GM12878 (cell line): ENCODE results near the gene JADE3. TPM values are rescaled to one million over a fixed set of nuclear protein-coding genes. Genes with fewer than 3 reads are reported as not detected.

Experiments used
- ATAC-seq: fragments of 200-7000 bp; cut with Tn5 transposase; 3 replicates; pipeline ENCODE4 v1.9.1; 2020; ENCODE audit warnings: mild to moderate bottlenecking, moderate library complexity
- BruUV-seq: library from RNA; stranded (reverse); fragments of 400-500 nt; replicated peaks from 2 replicates; lab custom pipeline; 2021; lab: Mats Ljungman, UMichigan
- CTCF ChIA-PET: fragments of 300-600 bp; sonication (Branson Sonifier 250); formaldehyde crosslinking; extraction: SDS; loops from one replicate; lab custom pipeline; 2021; ENCODE audit warnings: inconsistent platforms; lab: Yijun Ruan, JAX
- POLR2A ChIA-PET: fragments of 350-600 bp; formaldehyde crosslinking; extraction: SDS; loops from one replicate; lab custom pipeline; 2021; ENCODE audit warnings: inconsistent platforms; lab: Charles Lee
- RAD21 ChIA-PET: fragments of 300-600 bp; sonication (Branson Sonifier 250); formaldehyde crosslinking; loops from one replicate; lab custom pipeline; 2023; ENCODE audit warnings: antibody characterized with exemption; ENCODE audit not compliant: unreplicated experiment; lab: Charles Lee
- SMC1A ChIA-PET: fragments of 300-600 bp; sonication (Branson Sonifier 250); formaldehyde crosslinking; loops from one replicate; lab custom pipeline; 2023; ENCODE audit not compliant: unreplicated experiment, uncharacterized antibody; lab: Charles Lee
- DNase-seq: peaks from one replicate; pipeline ENCODE4 v3.0.0-alpha.2; 2011; ENCODE audit warnings: low read depth, low spot score
- FAIRE-seq: peaks from 3 replicates; lab custom pipeline; 2011; peaks lifted over from hg19 to GRCh38; lab: Jason Lieb, UNC
- H2AFZ ChIP-seq: 2 replicates; pipeline ENCODE4 v1.6.0; 2011; ENCODE audit warnings: low read depth, low read length, control low read depth; ENCODE audit not compliant: control insufficient read depth
- H3K27ac ChIP-seq: 2 replicates; pipeline ENCODE4 v1.5.1; 2011; ENCODE audit warnings: control low read depth; ENCODE audit not compliant: control insufficient read depth, insufficient read depth
- H3K27me3 ChIP-seq, 2 experiments: replicated peaks in 1 of 2; 2 replicates each; pipeline versions ENCODE4 v1.6.0 to v1.6.1; 2011; ENCODE audit warnings: low read length in 1 of 2; ENCODE audit not compliant: control insufficient read depth in 2 of 2, insufficient read depth in 2 of 2
- H3K36me3 ChIP-seq, 2 experiments: 2 replicates each; pipeline ENCODE4 v1.5.1; 2011; ENCODE audit warnings: low read length in 1 of 2; ENCODE audit not compliant: control insufficient read depth in 2 of 2, insufficient read depth in 2 of 2
- H3K4me1 ChIP-seq: 2 replicates; pipeline ENCODE4 v1.6.1; 2011; ENCODE audit warnings: mild to moderate bottlenecking, low read length, moderate library complexity, mixed read lengths; ENCODE audit not compliant: control insufficient read depth, insufficient read depth
- H3K4me2 ChIP-seq: 2 replicates; pipeline ENCODE4 v1.6.0; 2011; ENCODE audit warnings: control low read depth; ENCODE audit not compliant: control insufficient read depth, insufficient read depth
- H3K4me3 ChIP-seq: fragments of 200-600 bp; sonication (generic); 2 replicates; pipeline ENCODE4 v1.5.1; 2016
- H3K79me2 ChIP-seq: 2 replicates; pipeline ENCODE4 v1.6.0; 2011; ENCODE audit warnings: low read length; ENCODE audit not compliant: control insufficient read depth, insufficient read depth
- H3K9ac ChIP-seq: 2 replicates; pipeline ENCODE4 v1.8.0; 2011; ENCODE audit warnings: low read length, control low read depth, mixed read lengths; ENCODE audit not compliant: control insufficient read depth, insufficient read depth
- H3K9me3 ChIP-seq: replicated peaks from 3 replicates; pipeline ENCODE4 v1.5.1; 2011; ENCODE audit warnings: mild to moderate bottlenecking, low read length; ENCODE audit not compliant: control insufficient read depth, insufficient read depth
- H4K20me1 ChIP-seq: 2 replicates; pipeline ENCODE4 v1.6.0; 2011; ENCODE audit not compliant: control insufficient read depth, insufficient read depth
- BCLAF1 ChIP-seq: fragments of 450-650 bp; IDR thresholded peaks from 2 replicates; pipeline ENCODE4 v1.6.1; 2017; ENCODE audit warnings: antibody characterized with exemption, mild to moderate bottlenecking, moderate library complexity
- CBFB ChIP-seq: IDR thresholded peaks from 2 replicates; pipeline ENCODE4 v1.6.1; 2016; ENCODE audit warnings: antibody characterized with exemption, low read depth
- CBX5 ChIP-seq: sonication (generic); IDR thresholded peaks from 2 replicates; pipeline ENCODE4 v1.6.1; 2016; ENCODE audit warnings: low read depth, moderate library complexity, mild to moderate bottlenecking, inconsistent platforms
- IRF5 ChIP-seq: fragments of 450-650 bp; IDR thresholded peaks from 2 replicates; pipeline ENCODE4 v1.6.1; 2017; ENCODE audit warnings: borderline replicate concordance
- KLF5 ChIP-seq: fragments of 450-650 bp; IDR thresholded peaks from 2 replicates; pipeline ENCODE4 v1.6.1; 2014; ENCODE audit warnings: mild to moderate bottlenecking; ENCODE audit not compliant: partially characterized antibody
- LARP7 ChIP-seq: fragments of 450-650 bp; IDR thresholded peaks from 2 replicates; pipeline ENCODE4 v1.6.1; 2017; ENCODE audit warnings: mild to moderate bottlenecking
- MEF2A ChIP-seq: IDR thresholded peaks from 2 replicates; pipeline ENCODE4 v1.6.1; 2011; ENCODE audit warnings: low read depth, mild to moderate bottlenecking, low read length, moderate library complexity; ENCODE audit not compliant: insufficient read depth
- NFYB ChIP-seq: IDR thresholded peaks from 2 replicates; pipeline ENCODE4 v1.6.1; 2011; ENCODE audit warnings: low read depth, mild to moderate bottlenecking, low read length, improper control_type of control experiment, moderate library complexity; ENCODE audit not compliant: insufficient read depth
- PKNOX1 ChIP-seq: fragments of 450-650 bp; IDR thresholded peaks from 2 replicates; pipeline ENCODE4 v1.6.1; 2016; ENCODE audit warnings: mild to moderate bottlenecking
- POLR2AphosphoS5 ChIP-seq: IDR thresholded peaks from 2 replicates; pipeline ENCODE4 v1.6.1; 2011; ENCODE audit warnings: mild to moderate bottlenecking, low read length, inconsistent platforms
- RAD51 ChIP-seq: fragments of 450-650 bp; IDR thresholded peaks from 2 replicates; pipeline ENCODE4 v1.6.1; 2016; ENCODE audit warnings: moderate library complexity, mild to moderate bottlenecking, inconsistent platforms
- RBBP5 ChIP-seq: fragments of 200-600 bp; sonication (generic); conservative IDR thresholded peaks from 2 replicates; pipeline ENCODE4 v1.6.1; 2016
- RCOR1 ChIP-seq: conservative IDR thresholded peaks from 2 replicates; pipeline ENCODE4 v1.6.1; 2012; ENCODE audit warnings: low read depth, low read length, improper control_type of control experiment
- RUNX3 ChIP-seq: IDR thresholded peaks from 2 replicates; pipeline ENCODE4 v1.6.1; 2012; ENCODE audit warnings: low read length, inconsistent platforms
- WGBS: methylation state at CpG from one replicate; pipeline ENCODE4 v1.1.6; 2016; ENCODE audit warnings: low lambda C conversion rate; ENCODE audit not compliant: insufficient replicate concordance, insufficient coverage; ENCODE audit errors: missing lambda C conversion rate; 5-methylcytosine and 5-hydroxymethylcytosine counted together
- in situ Hi-C: fragments of 300-500 bp; cut with MboI; formaldehyde crosslinking; loops from 9 replicates; pipeline ENCODE4 v1.14.3; 2018; ENCODE audit warnings: mixed read lengths
- intact Hi-C: fragments of 100-400 bp; cut with micrococcal nuclease; formaldehyde crosslinking; loops from one replicate; pipeline ENCODE4 v1.14.2; 2022; ENCODE audit not compliant: unreplicated experiment
- polyA plus RNA-seq, 11 experiments: library from polyadenylated mRNA; depleted of rRNA in 4 of 11; unstranded in 6 of 11; stranded (reverse) in 5 of 11; fragments of >200 nt; fragmentation: Nextera tagmentation in 4 of 11; fragmentation: Illumina TruSeq in 1 of 11; extraction: Ambion mirVana in 4 of 11; extraction: Trizol in 1 of 11; gene quantifications; 1 replicate in 1 of 11; 2 replicates in 10 of 11; pipeline versions ENCODE4 v1.2.1 to v1.2.3, GENCODE V29; 2011 to 2016; ENCODE audit warnings: inconsistent platforms in 2 of 11, missing spikeins in 2 of 11, low read depth in 1 of 11
- total RNA-seq, 4 experiments: library from RNA; depleted of rRNA in 3 of 4; stranded (reverse); fragments of >200 nt in 3 of 4; fragmentation: Illumina TruSeq in 1 of 4; extraction: Trizol in 1 of 4; gene quantifications; 2 replicates each; pipeline versions ENCODE4 v1.2.1 to v1.2.3, GENCODE V29; 2013 to 2021

The JADE3 gene
- total and polyA plus RNA-seq, 10 of the 15 experiments (the other 5 are each of a cell fraction or from before 2014, with no cell fraction given): 0.06 to 13.0 (median 0.65) TPM

GRCh38 chrX:46876901-46877300 lies 35.3 kb upstream of the JADE3 start:
- Histone ChIP-seq H3K36me3 (no peaks in the 10 kb centered on the region), H3K27ac (no peak overlapping the region), H3K4me3 (no peak overlapping the region), H3K9me3 (no peaks in the 10 kb centered on the region), H3K4me1 (no peaks in the 10 kb centered on the region), H3K79me2 (no peaks in the 10 kb centered on the region), H3K4me2 (no peak overlapping the region), H3K27me3 (no peaks in the 10 kb centered on the region), H3K9ac (no peak overlapping the region), H4K20me1 (no peaks in the 10 kb centered on the region), H2AFZ (no peak overlapping the region)
- in situ Hi-C loops: no loop called here
- DNase-seq (no peak), FAIRE-seq (no peak), ATAC-seq (no peak)
- intact Hi-C loops: no loop called here
- ChIA-PET POLR2A (no interaction called here), SMC1A (no interaction called here), CTCF (interaction anchor here (1.3 kb wide), 1 partner anchor 154 kb away, joined by 5 read pairs; no protein-coding TSS in a partner anchor), RAD21 (no interaction called here)
- no peak for TF ChIP-seq CBFB
- no TSS peak for BruUV-seq

DNA sequence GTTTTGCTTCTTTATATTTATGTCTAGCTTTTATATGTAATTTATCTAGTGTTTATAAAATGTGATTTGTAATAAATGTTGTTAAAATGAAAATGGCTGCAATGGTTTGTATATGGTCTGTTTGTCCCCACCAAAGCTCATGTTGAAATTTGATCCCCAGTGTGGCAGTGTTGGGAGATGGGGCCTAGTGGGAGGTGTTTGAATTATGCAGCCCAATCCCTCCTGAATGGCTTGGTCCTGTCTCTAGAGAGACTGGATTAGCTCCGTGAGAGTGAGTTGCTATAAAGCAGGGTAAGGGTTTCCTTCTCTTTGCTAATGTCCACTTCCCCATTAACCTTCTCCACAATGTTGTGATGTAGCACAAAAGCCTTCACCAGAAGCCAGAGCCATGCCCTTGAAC lies 30.0 kb upstream of the JADE3 start:
- BruUV-seq: no TSS peak
- no peak for DNase-seq
- no peak overlapping the region for H3K27ac ChIP-seq
- intact Hi-C loops: no loop called here
- H3K9ac ChIP-seq: no peak overlapping the region
- no peak overlapping the region for H2AFZ ChIP-seq
- H3K79me2 ChIP-seq: no peaks in the 10 kb centered on the region
- H3K4me3 ChIP-seq: no peak overlapping the region
- no peak overlapping the region for H3K4me2 ChIP-seq
- SMC1A ChIA-PET: interaction anchor here (0.6 to 1.8 kb wide), 3 partner anchors 32 to 290 kb away, joined by 3 to 5 read pairs (median 3); no protein-coding TSS in a partner anchor
- no peak for FAIRE-seq
- POLR2A ChIA-PET: interaction anchor here (0.6 to 0.9 kb wide), 2 partner anchors 8 to 43 kb away, joined by 3 to 5 read pairs; no protein-coding TSS in a partner anchor
- no peak for ATAC-seq
- peaks cover 3% of the 10 kb centered on the region; the same call in 1 of the 2 replicates for H3K4me1 ChIP-seq
- CTCF ChIA-PET: interaction anchor here (1.0 to 2.8 kb wide), 4 partner anchors 32 to 209 kb away, joined by 3 to 8 read pairs (median 4); no protein-coding TSS in a partner anchor
- H3K9me3 ChIP-seq: no peaks in the 10 kb centered on the region
- RAD21 ChIA-PET: no interaction called here
- H3K27me3 ChIP-seq: no peaks in the 10 kb centered on the region
- no peaks in the 10 kb centered on the region for H4K20me1 ChIP-seq
- H3K36me3 ChIP-seq: no peaks in the 10 kb centered on the region
- in situ Hi-C loops: no loop called here
- 43% methylated on average over 1 of the region's 1 CpG for WGBS
- TF ChIP-seq RAD51 (no peak), MEF2A (no peak), RCOR1 (no peak), POLR2AphosphoS5 (no peak), IRF5 (no peak), PKNOX1 (no peak), NFYB (no peak), RBBP5 (no peak), RUNX3 (no peak), CBX5 (no peak), LARP7 (no peak), KLF5 (no peak), BCLAF1 (no peak)
